Smooth muscle cell of the brain vasculature (primary cell): Measurements from ENCODE around the gene IFI35.
"Not testable (repeated sequence)": the region's sequence is repeated elsewhere in the genome, so short reads cannot be mapped to it uniquely, and the experiment has no call there.

ENCODE experiments used
- DNase-seq: peaks from one replicate; pipeline ENCODE4 v3.0.0-alpha.2; 2012; ENCODE audit warnings: low read depth, low spot score

IFI35 gene

DNA sequence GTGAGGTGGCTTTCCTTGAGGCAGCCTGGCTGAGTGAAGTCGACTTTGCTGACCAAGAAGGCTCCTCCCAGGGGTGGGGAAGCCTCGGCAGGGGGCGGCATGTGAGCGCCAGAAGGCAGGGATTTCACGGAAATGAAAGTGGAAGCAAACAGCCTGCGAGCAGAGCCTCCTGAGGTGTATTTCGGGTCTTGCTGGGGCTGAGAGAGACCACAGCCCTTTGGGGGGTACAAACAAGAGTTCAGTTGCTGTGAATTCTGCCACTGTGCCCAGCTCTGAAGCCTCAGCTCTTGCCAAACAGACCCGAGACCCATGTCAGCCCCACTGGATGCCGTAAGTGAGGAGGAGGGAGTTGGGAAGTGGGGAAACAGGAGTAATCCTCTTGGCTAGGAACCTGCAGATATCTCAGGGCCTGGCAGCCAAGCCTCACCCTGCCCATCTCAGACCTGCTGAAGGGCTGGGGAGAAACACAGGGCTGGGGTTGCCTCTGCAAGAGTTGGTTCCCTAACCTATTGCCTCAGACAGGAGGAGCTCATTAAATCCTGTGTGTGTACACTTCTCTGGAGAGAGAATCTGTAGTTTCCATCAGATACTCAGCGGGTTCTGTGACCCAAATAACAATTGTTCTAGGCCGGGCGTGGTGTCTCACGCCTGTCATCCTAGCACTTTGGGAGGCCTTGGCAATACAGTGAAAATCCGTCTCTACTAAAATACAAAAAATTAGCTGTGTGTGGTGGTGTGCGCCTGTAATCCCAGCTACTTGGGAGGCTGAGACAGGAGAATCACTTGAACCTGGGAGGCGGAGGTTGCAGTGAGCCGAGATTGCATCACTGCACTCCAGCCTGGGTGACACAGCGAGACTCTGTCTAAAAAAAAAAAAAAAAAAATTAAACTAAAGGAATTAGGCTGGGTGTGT, at the start of gene IFI35:
IFI35 (plus strand) TSS at position 146 of the 913 bp plus-strand sequence; CDS start at position 310, 164 bp downstream.
- peak; percentile 79 for DNase-seq

DNA sequence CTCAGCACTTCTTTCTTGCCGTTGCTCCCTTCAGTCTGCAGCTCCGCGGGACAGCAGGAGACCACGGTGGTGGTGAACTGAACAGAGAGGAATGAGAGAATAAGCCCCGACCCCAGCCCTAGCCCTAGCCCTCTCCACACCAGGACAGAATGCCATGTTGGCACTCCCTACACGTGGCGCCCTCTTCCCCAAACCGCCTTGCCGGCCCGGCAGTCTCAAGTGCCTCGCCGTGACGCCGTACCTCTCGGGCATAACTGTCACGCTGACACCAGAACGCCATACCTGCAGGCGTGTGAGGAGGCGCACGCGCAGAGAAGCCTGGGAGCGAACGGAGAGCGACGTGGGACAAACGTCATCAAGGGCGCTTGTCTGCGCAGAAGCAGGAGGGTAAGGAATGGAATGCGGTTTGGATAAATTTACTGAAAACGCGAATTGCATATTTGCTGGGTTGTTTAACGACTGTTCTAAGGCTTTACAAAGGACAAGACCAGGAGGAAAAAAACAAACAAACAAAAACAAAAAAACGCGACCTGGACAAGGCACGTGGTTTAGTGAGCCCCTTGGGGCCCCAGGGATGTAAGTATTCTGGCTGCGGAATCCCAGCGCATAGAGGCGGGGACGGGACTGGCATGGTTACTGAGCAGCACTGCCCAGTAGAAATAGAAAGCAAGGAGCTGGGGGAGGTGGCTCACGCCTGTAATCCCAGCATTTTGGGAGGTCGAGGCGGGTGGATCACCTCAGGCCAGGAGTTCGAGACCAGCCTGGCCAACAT, 42.2 kb upstream of the IFI35 start, which contains the start of gene AARSD1:
AARSD1 (minus strand) TSS at position 294 of the 772 bp plus-strand sequence; CDS start at position 280, 14 bp downstream.
- peak; percentile 86 for DNase-seq

DNA sequence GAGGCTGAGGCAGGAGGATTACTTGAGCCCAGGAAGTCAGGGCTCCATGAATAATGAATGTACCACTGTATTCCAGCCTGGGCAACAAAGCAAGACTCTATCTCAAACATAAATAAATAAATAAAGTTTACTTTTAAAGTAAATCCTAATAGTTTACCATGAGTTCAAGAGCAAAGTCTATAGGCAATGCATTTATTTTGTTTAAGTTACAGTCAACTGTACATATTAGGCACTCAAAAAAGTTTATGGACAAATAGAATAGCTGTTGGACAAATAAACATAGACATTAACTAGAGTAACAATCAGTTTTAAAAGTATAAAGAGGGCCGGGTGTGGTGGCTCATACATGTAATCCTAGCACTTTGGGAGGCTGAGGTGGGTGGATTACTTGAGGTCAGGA, 38.7 kb upstream of the IFI35 start:
- no peak for DNase-seq

DNA sequence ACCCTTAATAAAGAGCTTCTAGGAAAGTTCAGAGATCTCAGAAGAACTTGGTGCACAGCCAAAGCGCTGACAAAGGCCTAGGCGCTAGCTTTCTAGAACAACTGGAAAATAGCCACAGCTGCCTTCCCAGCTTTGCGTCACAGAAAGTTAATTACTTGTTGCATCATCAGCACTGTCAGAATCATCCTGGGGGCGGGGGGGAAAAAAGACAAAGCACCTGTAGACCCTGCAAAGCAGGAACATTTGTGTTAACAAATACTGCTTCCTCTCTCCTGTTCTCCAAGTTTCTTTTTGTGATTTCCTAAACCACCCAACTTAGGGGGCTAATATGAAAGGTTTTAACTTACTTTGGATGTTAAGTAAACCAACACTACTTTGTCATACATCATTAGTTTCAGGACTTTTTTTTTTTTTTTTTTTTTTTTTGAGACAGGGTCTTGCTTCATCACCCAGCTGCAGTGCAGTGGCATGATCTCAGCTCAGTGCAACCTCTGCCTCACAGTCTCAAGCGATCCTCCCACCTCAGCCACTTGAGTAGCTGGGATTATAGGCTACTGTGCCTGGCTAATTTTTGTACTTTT, 37.5 kb upstream of the IFI35 start:
- DNase-seq, result no peak

DNA sequence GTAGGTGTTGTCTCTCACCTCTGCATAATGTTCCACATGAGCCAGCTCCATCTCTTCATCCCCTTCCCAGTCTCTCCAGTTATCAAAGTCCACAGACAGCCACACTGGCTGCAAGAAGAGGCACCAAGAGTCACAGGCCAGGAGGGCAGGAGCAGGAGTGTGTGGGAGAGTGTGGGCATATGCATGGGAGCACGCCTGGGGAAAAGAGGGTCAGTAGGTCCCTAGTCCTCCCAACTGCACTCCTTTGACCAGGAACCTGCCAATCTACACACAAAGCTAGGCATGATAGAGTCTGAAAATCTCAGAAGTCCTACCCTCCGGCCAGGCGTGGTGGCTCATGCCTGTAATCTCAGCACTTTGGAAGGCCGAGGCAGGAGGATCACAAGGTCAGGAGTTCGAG, 35.0 kb upstream of the IFI35 start:
- DNase-seq, result no peak

DNA sequence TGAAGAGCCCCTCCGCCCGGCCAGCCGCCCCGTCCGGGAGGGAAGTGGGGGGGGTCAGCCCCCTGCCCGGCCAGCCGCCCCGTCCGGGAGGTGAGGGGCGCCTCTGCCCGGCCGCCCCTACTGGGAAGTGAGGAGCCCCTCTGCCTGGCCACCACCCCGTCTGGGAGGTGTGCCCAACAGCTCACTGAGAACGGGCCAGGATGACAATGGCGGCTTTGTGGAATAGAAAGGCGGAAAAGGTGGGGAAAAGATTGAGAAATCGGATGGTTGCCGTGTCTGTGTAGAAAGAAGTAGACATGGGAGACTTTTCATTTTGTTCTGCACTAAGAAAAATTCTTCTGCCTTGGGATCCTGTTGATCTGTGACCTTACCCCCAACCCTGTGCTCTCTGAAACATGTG, 33.3 kb upstream of the IFI35 start:
- not testable (repeated sequence) for DNase-seq

DNA sequence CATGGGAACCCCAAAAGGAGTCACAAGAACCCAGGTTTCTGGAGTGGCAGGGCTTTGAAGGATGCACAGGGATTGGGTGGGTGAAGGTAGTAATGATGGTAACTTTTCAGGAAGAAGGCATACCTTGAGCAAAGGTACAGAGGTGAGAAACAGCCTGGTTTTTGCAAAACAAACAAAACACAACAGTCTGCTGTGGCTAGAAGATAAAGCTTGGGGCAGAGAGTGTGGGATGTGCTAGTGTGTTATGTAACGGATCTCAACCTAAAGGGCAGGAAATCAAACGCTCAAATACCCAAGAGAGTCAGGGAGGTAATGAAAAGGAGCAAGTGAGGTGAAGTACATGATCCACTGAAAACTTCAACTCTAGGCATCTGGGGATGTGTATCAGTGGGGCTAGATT, 31.3 kb upstream of the IFI35 start:
- DNase-seq, result no peak

DNA sequence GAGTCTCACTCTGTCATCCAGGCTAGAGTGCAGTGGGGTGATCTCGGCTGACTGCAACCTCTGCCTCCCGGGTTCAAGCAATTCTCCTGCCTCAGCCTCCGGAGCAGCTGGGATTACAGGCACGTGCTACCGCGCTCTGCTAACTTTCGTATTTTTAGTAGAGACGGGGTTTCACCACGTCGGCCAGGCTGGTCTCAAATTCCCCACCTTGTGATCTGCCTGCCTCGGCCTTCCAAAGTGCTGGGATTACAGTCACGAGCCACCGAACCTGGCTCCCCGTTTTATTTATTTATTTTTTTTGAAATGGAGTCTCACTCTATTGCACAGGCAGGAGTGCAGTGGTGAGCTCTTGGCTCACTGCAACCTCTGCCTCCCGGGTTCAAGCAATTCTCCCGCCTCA, 30.9 kb upstream of the IFI35 start:
- DNase-seq, result not testable (repeated sequence)

DNA sequence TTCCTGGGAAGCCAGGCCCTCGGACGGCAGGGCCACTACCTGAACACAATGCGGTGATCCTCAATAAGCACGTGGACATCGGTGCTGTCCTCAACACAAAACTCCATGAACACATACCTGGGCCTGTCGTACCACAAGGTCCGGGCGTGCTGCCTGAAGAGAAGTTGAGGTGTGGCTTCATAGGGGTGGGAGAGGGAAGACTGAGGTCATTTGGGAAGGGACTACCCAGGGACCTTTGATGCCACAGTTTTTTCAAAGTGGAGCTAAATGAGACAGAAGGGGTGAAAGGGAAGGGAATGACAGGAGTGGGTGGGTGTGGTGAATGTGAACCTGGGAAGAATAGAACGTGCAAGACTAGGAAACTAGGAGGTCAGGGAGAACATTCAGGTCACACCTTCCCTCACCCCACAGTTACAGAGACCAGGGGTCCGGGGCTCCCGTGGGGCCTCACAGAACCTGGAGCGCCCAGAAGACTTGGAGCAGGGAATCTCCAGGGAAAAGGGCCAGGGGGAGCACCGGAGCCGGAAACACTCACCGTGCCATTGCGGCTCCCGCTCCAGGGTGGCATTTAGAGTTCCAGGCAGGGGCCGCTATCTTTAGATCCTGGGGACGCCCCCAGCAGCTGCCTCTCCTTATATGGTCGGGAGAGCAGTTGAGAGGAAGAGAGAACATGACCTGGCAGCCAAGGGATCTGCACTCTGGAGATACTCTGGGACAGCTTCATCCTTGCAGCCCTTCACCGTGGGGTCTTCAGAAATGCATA, 26.9 kb upstream of the IFI35 start, which contains the start of gene PTGES3L:
PTGES3L (minus strand) TSS at position 570 of the 763 bp plus-strand sequence; CDS start at position 543, 27 bp downstream.
- DNase-seq, result no peak

DNA sequence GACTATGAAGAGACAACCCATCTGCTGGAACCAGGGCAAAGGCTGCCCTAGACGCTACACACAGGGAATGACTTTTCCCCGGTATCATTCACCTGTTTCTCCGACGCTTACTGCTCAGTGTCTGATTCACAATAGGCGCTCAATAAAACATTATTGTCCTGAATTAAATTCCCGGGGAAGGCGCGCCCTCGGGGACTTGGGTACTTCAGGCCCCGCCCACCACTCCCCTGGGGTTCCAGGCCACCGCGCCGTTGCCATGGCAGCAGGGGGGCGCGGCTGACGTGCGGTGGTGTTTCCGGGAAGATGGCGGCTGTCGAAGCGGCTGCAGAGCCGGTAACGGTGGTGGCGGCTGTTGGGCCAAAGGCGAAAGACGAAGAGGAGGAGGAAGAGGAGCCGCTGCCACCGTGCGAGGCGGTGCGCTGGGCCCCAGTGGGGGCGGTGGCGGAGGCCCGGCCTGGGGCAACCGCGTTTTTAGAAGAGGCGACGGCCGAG, 26.3 kb upstream of the IFI35 start, which contains the start of gene RUNDC1:
RUNDC1 (plus strand) TSS at position 292 of the 492 bp plus-strand sequence; CDS start at position 304, 12 bp downstream.
- DNase-seq, result peak; percentile 55

DNA sequence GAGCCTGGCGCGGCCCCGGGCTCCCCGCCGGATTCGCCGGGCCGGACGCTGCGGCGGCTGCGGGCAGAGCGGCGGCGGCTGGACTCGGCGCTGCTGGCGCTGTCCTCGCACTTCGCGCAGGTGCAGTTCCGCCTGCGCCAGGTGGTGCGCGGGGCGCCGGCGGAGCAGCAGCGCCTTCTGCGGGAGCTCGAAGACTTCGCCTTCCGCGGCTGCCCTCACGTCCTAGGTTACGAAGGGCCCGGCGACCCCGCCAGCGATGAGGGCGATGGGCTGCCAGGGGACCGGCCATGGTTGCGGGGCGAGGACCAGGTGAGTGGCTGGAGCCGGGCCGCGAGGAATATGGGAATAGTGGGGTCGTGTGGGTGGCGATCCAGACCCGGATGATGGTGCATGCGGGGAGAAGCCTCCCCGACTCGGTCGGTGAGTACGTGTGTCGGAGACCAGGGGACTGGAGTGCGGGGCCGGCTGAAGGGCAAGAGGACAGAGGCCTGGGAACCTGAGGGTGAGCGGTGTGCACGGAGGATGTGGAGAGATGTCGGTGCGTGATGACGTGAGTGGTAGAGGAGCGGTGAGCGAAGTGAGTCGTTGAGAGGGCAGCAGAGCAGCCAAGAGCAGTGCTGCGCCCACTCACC, 25.7 kb upstream of the IFI35 start:
- DNase-seq, result no peak

DNA sequence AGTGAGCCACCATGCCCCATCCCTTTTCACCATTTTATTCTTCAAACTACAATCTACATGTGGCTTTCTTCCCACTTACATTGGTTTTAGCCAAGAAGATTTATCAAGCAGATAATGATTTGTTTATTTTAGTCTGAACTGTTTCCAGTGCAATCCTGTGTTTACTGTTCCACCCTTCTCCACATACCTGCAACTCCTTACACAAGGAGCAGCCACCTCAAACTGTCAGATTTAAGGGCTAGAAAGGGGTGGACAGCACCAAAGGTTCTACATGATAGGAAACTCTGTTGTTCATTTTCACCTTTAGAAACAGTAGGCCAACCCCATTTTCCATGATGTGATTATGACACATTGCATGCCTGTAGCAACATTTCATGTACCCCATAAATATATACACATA, 24.3 kb upstream of the IFI35 start:
- no peak for DNase-seq

DNA sequence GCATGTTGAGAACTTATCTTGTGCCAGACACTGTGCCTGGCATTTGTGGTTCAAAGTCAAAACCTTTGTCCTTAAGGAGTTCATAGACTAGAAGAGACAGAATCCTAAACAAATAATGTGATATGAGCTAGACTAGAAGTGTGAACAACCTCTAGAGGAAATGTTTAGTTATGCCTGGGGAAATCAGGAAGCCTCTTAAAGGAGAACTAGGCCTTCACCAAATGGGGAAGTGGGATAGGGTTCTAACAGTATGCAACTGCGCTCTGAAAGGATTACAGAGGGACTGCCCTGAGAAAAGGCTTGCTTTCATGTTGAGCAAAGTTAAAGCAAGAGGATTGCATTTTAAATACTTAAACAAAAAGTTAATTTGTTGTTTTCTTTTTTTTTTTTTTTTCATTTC, 21.4 kb upstream of the IFI35 start:
- no peak for DNase-seq

DNA sequence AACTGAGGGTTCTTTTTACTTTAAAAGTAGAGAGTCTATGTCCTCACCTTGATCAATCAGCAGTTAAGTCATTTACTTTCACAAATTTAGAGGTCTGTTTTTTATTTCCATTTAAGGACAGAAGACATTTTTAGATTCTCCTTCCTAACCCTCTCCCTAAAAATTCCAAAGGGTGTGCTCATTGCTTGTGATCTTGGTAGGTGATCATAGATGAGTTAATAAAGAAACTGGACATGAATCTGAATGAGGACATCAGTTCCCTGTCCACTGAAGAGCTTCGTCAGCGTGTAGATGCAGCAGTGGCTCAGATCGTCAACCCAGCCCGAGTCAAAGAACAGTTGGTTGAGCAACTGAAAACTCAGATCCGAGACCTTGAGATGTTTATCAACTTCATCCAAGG, 17.4 kb upstream of the IFI35 start:
- no peak for DNase-seq

DNA sequence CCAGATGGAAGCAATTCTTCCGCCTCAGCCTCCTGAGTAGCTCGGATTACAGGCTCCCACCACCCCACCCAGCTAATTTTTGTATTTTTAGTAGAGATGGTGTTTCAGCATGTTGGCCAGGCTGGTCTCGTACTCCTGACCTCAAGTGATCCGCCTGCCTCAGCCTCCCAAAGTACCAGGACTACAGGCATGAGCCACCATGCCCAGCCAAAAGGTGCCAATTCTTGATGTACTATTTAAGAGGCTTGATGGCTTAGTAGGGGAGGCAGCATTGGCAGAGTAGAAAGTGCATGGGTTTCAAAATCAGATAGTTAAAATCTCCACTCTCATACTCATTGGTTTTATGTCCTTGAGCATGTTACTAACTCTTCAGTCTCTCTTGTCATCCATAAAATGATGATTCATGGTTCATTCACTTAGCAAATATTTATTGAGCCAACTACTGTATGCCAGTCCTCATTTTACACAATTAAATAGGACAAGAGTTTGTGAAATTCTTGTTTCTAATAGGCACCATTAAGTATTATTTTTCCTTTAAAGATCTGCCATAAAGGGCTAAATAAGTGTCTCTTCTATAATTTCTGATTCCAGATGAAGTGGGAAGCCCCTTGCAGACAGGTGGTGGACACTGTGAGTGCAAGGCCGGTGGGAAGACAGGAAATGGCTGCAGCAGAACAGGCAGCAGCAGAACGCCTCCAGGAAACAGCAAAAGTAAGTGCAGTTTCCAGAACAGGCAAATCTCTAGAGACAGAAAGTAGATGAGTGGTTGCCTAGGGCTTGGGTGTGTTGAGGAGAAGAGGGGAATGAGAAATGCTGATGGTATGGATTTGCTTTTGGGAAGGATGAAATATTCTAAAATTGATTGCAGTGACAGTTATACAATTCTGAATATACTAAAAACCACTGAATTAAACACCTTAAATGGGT, 16.6 kb upstream of the IFI35 start:
- DNase-seq, result no peak

DNA sequence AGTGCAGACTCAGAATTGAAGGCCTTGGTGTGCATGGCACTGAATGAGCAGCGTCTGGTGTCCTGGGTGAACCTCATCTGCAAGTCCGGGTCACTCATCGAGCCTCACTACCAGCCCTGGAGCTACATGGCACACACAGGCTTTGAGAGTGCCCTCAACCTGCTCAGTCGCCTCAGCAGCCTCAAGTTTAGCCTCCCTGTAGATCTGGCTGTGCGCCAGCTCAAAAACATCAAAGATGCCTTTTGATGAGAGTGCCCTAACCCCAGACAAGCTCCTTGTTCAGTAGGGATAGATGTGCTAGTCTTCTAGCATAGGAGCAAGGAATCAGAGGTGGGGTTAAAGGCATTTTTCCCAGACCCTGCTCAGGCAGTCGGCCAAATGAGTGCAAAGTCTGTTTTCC, 15.1 kb upstream of the IFI35 start:
- no peak for DNase-seq

DNA sequence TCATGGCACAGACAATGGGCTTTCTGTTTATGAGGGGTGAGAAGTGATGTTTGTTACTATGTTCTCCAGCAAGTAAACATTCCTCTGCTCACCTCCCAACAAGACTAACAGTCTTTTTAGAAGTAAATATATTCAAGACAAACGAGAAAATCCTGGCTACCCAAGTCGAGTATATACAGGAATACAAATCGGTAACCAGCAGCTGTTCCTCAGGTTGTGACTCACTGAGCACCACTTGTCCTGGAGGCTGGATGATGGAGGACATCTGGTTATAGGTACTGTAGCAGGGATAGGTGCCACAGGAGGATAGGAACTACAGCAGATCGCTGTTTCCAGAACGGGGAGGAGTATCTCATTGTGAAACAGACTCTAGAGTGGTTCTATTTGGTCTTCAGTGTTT, 13.7 kb upstream of the IFI35 start:
- DNase-seq, result no peak

DNA sequence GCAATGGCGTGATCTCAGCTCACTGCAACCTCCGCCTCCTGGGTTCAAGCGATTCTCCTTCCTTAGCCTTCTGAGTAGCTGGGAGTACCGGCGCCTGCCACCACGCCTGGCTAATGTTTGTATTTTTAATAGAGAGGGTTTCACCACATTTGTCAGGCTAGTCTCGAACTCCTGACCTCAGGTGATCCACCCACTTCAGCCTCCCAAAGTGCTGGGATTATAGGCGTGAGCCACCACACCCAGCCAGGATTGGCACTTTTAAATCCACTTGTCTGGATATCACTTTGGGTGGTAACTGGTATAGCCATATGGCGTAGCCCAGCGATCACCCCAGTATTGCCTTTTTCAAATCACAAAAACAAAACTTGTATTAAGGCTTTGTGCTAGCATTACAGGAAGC, 12.7 kb upstream of the IFI35 start:
- not testable (repeated sequence) for DNase-seq

DNA sequence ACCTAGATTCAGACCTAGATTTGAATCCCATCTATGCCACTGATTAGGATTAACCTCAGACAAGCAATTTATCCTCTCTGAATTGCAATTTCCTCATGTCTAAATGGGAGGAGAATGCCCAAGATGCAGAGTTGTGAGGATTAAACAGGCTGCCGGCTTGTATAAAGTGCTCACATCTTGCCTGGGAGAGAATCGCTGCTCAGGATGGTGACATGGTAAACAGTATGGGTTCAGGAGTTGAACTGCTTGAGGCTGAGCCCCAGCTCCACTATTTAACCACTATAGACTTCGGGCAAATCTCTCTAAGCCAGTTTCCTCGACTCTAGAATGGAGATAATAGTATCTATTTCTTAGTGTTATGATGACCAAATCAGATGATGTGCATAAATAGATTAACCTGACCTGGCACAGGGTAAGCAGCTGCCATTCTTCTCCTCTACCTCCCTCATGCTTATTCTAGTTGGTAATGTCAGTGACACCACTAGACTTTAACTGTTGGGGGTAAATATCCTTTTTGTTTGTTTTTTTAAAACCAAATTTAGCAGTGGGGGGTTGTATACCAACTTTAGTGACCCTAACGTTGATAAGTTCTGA, 9.1 kb upstream of the IFI35 start:
- DNase-seq, result no peak
